HepG2 (cell line): Measurements from ENCODE around the gene RIMKLB. TPM values are rescaled to one million over a fixed set of nuclear protein-coding genes. Genes with fewer than 3 reads are reported as not detected.

Experiments
- ARHGAP35 ChIP-seq: sonication (generic); formaldehyde crosslinking; IDR thresholded peaks from 2 replicates; pipeline ENCODE4 v1.9.0; 2022; ENCODE audit warnings: mild to moderate bottlenecking, inconsistent platforms, moderate library complexity, missing genetic modification reagents, borderline replicate concordance
- DNMT1 ChIP-seq: sonication (generic); formaldehyde crosslinking; IDR thresholded peaks from 2 replicates; pipeline ENCODE4 v1.5.1; 2020; ENCODE audit warnings: mild to moderate bottlenecking, missing genetic modification reagents
- FLYWCH1 ChIP-seq: sonication (generic); formaldehyde crosslinking; IDR thresholded peaks from 2 replicates; pipeline ENCODE4 v1.8.1; 2023; ENCODE audit warnings: mild to moderate bottlenecking, missing genetic modification reagents
- GZF1 ChIP-seq: sonication (generic); formaldehyde crosslinking; IDR thresholded peaks from 2 replicates; pipeline ENCODE4 v1.5.1; 2020; ENCODE audit warnings: mild to moderate bottlenecking, missing genetic modification reagents
- HNRNPK ChIP-seq: fragments of 200-400 bp; formaldehyde crosslinking; IDR thresholded peaks from 2 replicates; pipeline ENCODE4 v1.6.1; 2018; ENCODE audit warnings: low read length, low read depth, moderate library complexity, mild to moderate bottlenecking; ENCODE audit not compliant: poor library complexity, severe bottlenecking
- NFIC ChIP-seq: IDR thresholded peaks from 2 replicates; pipeline ENCODE4 v1.6.1; 2012; ENCODE audit warnings: mild to moderate bottlenecking, low read length, inconsistent platforms
- ZNF839 ChIP-seq: sonication (generic); formaldehyde crosslinking; IDR thresholded peaks from 2 replicates; pipeline ENCODE4 v1.4.0; 2020; ENCODE audit warnings: missing genetic modification reagents, mild to moderate bottlenecking, borderline replicate concordance
- polyA plus RNA-seq, 8 experiments: library from polyadenylated mRNA; depleted of rRNA in 3 of 8; stranded (reverse) in 7 of 8; unstranded in 1 of 8; fragments of >200 nt; fragmentation: Illumina TruSeq in 4 of 8; extraction: Trizol in 4 of 8; gene quantifications; 2 replicates each; pipeline versions ENCODE4 v1.2.1 to v1.2.3, GENCODE V29; 2011 to 2016; ENCODE audit warnings: low read depth in 4 of 8, missing spikeins in 1 of 8, mixed read lengths in 1 of 8; ENCODE audit not compliant: insufficient read depth in 1 of 8
- total RNA-seq, 5 experiments: library from RNA; depleted of rRNA; stranded (reverse); fragments of >200 nt; fragmentation: Illumina TruSeq; extraction: Trizol; gene quantifications; 2 replicates each; pipeline ENCODE4 v1.2.3, GENCODE V29; 2016; ENCODE audit warnings: low read depth in 1 of 5
- TF ChIP-seq, protein P1 (sequence below): sonication (generic); formaldehyde crosslinking; IDR thresholded peaks from 2 replicates; pipeline ENCODE4 v1.5.1; 2020; ENCODE audit warnings: missing genetic modification reagents, mild to moderate bottlenecking, borderline replicate concordance
- TF ChIP-seq, protein P2 (sequence below): sonication (generic); formaldehyde crosslinking; IDR thresholded peaks from 2 replicates; pipeline ENCODE4 v1.4.0; 2020; ENCODE audit warnings: missing genetic modification reagents, mild to moderate bottlenecking, borderline replicate concordance
- TF ChIP-seq, protein P3 (sequence below): IDR thresholded peaks from 2 replicates; pipeline ENCODE4 v1.6.1; 2012; ENCODE audit warnings: inconsistent platforms
- TF ChIP-seq, protein P4 (sequence below), 2 experiments: sonication (generic) in 1 of 2; formaldehyde crosslinking in 1 of 2; IDR thresholded peaks; 2 replicates each; pipeline versions ENCODE4 v1.4.0 to v1.6.1; 2016 to 2020; ENCODE audit warnings: borderline replicate concordance in 1 of 2, low read depth in 1 of 2, mild to moderate bottlenecking in 1 of 2, missing genetic modification reagents in 1 of 2
- TF ChIP-seq, protein P5 (sequence below): sonication (generic); formaldehyde crosslinking; IDR thresholded peaks from 2 replicates; pipeline ENCODE4 v1.4.0; 2020; ENCODE audit warnings: mild to moderate bottlenecking, missing genetic modification reagents
- TF ChIP-seq, protein P6 (sequence below), 2 experiments: IDR thresholded peaks; 2 replicates each; pipeline ENCODE4 v1.6.1; 2011 to 2012; ENCODE audit warnings: low read length in 2 of 2, borderline replicate concordance in 1 of 2, low read depth in 1 of 2, mild to moderate bottlenecking in 1 of 2, moderate library complexity in 1 of 2

Gene RIMKLB
- total and polyA plus RNA-seq, 2 of the 13 experiments (the other 11 are each of a cell fraction or from before 2014, with no cell fraction given), result 0.33 to 0.40 TPM

DNA sequence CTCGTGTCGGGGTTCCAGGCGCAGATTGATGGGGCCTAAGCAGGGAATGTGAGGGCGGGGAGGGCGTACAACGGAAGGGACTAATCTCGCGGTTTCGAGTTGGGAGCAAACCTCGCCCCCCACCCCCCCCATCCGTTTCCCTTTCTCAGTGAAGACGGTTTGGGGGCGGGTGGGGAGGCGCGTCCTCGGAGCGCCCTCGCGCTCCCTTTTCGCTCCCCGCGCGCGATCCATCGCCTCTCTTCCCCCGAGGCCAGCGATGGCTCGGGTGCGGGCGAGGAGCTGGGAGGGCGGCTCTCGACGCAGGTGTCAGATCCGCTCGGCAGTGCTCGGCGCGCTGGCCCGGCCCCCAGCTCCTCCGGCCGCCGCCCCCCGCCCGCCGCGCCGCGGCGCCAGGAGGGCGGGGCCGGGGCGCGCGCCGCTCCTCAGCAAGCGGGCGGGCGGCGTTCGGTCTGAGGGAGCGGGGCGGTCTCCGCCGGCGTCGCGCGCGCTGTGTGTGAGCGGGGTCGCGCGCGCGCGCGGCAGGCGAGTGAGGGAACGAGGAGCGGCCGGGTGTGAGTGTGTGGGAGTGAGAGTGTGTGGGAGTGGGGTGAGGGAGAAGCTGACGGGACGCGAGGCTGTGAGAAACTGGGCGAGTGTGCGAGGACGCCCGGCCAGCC is at the start of gene RIMKLB (continued):
- no peak for TF ChIP-seq GZF1 (CRISPR knock-in tag)
- TF ChIP-seq, protein P1, sequence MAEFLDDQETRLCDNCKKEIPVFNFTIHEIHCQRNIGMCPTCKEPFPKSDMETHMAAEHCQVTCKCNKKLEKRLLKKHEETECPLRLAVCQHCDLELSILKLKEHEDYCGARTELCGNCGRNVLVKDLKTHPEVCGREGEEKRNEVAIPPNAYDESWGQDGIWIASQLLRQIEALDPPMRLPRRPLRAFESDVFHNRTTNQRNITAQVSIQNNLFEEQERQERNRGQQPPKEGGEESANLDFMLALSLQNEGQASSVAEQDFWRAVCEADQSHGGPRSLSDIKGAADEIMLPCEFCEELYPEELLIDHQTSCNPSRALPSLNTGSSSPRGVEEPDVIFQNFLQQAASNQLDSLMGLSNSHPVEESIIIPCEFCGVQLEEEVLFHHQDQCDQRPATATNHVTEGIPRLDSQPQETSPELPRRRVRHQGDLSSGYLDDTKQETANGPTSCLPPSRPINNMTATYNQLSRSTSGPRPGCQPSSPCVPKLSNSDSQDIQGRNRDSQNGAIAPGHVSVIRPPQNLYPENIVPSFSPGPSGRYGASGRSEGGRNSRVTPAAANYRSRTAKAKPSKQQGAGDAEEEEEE (CRISPR knock-in tag), result no peak
- TF ChIP-seq, protein P2, sequence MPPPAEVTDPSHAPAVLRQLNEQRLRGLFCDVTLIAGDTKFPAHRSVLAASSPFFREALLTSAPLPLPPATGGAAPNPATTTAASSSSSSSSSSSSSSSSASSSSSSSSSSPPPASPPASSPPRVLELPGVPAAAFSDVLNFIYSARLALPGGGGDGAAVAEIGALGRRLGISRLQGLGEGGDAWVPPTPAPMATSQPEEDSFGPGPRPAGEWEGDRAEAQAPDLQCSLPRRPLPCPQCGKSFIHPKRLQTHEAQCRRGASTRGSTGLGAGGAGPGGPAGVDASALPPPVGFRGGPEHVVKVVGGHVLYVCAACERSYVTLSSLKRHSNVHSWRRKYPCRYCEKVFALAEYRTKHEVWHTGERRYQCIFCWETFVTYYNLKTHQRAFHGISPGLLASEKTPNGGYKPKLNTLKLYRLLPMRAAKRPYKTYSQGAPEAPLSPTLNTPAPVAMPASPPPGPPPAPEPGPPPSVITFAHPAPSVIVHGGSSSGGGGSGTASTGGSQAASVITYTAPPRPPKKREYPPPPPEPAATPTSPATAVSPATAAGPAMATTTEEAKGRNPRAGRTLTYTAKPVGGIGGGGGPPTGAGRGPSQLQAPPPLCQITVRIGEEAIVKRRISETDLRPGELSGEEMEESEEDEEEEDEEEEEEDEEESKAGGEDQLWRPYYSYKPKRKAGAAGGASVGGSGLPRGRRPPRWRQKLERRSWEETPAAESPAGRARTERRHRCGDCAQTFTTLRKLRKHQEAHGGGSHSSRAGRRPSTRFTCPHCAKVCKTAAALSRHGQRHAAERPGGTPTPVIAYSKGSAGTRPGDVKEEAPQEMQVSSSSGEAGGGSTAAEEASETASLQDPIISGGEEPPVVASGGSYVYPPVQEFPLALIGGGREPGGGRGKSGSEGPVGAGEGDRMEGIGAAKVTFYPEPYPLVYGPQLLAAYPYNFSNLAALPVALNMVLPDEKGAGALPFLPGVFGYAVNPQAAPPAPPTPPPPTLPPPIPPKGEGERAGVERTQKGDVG (CRISPR knock-in tag), result no peak
- peak; percentile 86 for TF ChIP-seq HNRNPK
- TF ChIP-seq, protein P3, sequence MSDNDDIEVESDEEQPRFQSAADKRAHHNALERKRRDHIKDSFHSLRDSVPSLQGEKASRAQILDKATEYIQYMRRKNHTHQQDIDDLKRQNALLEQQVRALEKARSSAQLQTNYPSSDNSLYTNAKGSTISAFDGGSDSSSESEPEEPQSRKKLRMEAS, result 0 out of 2 replicates have a peak, but pooled peaks have one; percentile 23
- TF ChIP-seq, protein P4, sequence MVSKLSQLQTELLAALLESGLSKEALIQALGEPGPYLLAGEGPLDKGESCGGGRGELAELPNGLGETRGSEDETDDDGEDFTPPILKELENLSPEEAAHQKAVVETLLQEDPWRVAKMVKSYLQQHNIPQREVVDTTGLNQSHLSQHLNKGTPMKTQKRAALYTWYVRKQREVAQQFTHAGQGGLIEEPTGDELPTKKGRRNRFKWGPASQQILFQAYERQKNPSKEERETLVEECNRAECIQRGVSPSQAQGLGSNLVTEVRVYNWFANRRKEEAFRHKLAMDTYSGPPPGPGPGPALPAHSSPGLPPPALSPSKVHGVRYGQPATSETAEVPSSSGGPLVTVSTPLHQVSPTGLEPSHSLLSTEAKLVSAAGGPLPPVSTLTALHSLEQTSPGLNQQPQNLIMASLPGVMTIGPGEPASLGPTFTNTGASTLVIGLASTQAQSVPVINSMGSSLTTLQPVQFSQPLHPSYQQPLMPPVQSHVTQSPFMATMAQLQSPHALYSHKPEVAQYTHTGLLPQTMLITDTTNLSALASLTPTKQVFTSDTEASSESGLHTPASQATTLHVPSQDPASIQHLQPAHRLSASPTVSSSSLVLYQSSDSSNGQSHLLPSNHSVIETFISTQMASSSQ (IDR thresholded peaks at IDR 0.05; ENCODE audit: low read depth), result no peak
- TF ChIP-seq, protein P4 (CRISPR knock-in tag; IDR thresholded peaks at IDR 0.05; ENCODE audit: borderline replicate concordance), result no peak
- TF ChIP-seq NFIC, result no peak
- TF ChIP-seq ZNF839 (CRISPR knock-in tag), result no peak
- TF ChIP-seq, protein P5, sequence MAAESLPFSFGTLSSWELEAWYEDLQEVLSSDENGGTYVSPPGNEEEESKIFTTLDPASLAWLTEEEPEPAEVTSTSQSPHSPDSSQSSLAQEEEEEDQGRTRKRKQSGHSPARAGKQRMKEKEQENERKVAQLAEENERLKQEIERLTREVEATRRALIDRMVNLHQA, result no peak
- no peak for TF ChIP-seq FLYWCH1
- TF ChIP-seq DNMT1, result no peak
- TF ChIP-seq ARHGAP35 (CRISPR knock-in tag), result no peak
- TF ChIP-seq, protein P6, sequence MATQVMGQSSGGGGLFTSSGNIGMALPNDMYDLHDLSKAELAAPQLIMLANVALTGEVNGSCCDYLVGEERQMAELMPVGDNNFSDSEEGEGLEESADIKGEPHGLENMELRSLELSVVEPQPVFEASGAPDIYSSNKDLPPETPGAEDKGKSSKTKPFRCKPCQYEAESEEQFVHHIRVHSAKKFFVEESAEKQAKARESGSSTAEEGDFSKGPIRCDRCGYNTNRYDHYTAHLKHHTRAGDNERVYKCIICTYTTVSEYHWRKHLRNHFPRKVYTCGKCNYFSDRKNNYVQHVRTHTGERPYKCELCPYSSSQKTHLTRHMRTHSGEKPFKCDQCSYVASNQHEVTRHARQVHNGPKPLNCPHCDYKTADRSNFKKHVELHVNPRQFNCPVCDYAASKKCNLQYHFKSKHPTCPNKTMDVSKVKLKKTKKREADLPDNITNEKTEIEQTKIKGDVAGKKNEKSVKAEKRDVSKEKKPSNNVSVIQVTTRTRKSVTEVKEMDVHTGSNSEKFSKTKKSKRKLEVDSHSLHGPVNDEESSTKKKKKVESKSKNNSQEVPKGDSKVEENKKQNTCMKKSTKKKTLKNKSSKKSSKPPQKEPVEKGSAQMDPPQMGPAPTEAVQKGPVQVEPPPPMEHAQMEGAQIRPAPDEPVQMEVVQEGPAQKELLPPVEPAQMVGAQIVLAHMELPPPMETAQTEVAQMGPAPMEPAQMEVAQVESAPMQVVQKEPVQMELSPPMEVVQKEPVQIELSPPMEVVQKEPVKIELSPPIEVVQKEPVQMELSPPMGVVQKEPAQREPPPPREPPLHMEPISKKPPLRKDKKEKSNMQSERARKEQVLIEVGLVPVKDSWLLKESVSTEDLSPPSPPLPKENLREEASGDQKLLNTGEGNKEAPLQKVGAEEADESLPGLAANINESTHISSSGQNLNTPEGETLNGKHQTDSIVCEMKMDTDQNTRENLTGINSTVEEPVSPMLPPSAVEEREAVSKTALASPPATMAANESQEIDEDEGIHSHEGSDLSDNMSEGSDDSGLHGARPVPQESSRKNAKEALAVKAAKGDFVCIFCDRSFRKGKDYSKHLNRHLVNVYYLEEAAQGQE (IDR thresholded peaks at IDR 0.05; ENCODE audit: borderline replicate concordance in 1 of 2, low read depth in 1 of 2, low read length in 2 of 2), result no peak
